ENCODE results near the gene UGP2.
"Not testable (repeated sequence)": the region's sequence is repeated elsewhere in the genome, so short reads cannot be mapped to it uniquely, and the experiment has no call there.

Gene UGP2

DNA sequence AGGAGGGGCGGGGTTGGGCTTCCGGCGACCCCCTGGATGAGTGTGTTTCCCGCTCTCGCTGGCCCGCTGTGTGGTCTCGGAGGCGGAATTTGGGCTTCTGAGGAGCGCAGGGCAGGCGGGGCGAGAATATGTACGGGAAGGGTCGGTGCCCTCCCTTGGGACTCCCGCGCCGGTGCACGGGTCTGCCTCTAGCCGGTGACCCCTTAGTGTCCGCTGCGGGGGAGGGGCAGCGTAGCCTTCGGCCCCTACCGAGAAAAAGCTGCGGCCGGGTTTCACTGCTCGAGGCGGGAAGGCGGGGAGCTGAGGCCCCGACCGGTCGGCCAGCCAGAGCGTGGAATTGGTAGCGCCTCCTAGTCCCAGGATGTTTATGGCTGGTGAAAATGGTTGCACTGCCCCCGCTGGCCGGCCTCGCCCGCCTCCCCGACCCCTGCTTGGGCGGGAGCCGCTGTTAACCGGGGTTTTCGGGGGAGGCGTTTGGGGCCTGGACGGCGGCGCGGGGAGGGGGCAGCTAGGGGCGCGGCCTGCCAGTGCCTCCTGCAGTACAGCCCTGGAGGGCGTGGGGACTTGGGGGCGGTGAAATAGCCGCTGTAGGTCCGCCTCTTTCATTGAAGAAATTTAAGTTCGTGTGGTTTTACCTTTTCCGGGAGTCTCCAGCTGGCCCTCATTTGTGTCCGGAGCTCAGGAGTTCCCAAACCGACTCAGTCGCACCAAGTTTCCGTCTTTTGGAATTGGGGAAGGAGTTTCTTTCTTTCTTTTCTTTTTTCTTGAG is at the start of gene UGP2:
UGP2 (plus strand) TSS at position 643 of the 769 bp plus-strand sequence. CDS start 290 bp downstream, outside the sequence.
- DNase-seq = peak; percentile 54 to 95 (median 72)
- intact Hi-C loops (cut with DNase I) = loop anchor here (5.0 kb wide), 2 partner anchors 176 to 254 kb away; partner anchors contain the start of genes MDH1, VPS54 and WDPCP

DNA sequence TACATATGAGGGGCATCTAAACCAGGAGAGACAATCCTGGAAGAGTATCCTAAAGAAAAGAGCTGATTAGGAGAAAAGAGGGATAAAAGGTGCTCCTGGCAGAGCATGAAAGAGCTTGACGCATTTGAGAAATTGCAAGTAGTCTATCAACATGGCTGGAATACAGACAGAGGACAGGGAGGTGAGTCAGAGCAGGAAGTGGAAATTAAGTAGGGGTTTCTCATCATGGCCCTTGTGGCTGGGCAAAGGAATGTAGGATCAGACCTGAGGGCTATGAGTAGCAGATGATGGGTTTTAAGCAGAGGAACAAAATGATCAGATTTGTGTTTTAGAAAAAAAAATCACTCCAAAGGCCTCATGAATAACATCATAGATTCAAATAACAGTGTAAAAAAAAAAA is 49.2 kb upstream of the UGP2 start:
- DNase-seq = no peak
- intact Hi-C loops (cut with DNase I) = no loop called here

DNA sequence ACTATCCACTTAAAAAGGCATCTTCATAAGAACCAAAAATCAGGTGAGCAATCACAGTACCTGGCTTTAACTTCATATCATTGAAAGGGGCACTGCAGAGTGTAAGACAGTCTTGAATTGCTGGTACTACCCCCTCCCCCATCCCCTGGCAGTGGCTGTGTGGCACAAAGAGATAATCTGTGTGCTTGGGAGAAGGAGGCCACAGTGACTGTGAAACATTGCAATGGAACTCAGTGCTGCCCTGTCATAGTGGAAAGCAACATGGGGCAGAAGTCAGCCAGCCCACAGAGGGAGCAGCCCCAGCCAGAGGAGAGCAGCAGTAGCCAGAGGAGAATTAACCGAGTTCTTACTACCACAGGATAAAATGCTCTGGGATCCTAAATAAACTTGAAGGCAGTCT is 45.3 kb upstream of the UGP2 start:
- intact Hi-C loops (cut with DNase I) = no loop called here
- no peak for DNase-seq

DNA sequence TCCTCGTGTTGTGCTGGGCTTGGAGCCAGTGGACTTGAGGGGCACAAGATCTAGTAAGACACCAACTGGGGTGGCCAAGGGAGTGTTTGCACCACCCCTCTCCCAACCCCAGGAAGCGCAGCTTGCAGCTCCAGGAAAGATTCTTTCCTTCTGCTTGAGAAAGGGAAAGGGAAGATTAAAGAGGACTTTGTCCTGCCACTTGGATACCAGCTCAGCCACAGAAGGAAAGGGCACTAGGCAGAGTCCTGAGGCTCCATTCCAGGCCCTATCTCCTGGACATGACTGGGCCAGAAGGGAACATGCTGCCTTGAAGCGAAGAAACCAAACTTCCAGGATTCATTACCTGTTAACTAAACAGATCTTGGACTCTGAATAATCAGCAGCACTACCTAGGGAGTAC is 44.9 kb upstream of the UGP2 start:
- intact Hi-C loops (cut with DNase I) = no loop called here
- DNase-seq = peak in 1 of 10 donors; percentile 75

DNA sequence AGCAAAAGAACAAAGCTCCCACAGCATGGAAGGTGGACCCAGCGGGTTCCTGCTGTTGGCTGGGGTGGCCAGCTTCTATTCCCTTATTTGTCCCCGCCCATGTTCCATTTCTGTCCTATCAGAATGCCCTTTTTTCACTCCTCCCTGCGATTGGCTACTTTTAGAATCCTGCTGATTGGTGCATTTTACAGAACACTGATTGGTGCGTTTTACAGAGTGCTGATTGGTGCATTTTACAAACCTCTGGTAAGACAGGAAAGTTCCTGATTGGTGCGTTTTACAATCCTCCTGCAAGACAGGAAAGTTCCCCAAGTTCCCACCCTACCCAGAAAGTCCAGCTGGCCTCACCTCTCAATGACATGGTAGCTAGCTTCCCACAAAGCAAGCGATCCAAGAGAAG is 40.2 kb upstream of the UGP2 start:
- intact Hi-C loops (cut with DNase I) = no loop called here
- no peak for DNase-seq

DNA sequence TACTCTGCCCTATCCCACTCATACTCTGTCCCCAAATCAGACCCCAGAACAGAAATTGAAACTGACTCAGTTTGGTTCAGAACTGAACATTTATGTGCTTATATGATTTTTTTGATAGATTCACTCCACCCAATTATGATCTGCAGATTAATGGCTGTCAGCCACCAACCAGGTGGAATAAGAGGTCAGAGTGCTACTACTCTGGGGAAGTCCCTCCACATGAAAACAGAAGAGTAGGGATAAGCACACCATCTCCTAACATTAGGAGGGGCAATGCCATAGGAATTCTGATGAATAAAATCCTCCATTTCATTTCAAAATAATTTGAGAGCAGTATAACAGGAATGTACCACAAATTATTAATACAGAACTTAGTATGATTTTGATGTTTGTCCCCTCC is 36.3 kb upstream of the UGP2 start:
- intact Hi-C loops (cut with DNase I) = no loop called here
- DNase-seq = no peak

DNA sequence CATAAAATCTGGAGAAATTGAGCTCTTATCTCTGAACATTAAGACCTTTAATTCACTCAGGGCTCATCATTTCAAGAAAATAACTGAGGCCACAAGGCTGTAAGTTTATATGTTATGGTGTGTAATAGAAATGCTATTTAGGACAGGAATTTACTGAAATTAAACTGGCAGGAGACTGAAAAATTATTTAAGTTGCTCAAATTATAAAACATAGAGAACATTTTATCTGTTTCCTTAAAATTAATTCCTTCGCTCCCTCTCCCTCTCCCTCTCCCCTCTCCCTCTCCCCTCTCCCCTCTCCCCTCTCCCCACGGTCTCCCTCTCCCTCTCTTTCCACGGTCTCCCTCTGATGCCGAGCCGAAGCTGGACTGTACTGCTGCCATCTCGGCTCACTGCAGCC is 33.7 kb upstream of the UGP2 start:
- intact Hi-C loops (cut with DNase I) = not testable (repeated sequence)

DNA sequence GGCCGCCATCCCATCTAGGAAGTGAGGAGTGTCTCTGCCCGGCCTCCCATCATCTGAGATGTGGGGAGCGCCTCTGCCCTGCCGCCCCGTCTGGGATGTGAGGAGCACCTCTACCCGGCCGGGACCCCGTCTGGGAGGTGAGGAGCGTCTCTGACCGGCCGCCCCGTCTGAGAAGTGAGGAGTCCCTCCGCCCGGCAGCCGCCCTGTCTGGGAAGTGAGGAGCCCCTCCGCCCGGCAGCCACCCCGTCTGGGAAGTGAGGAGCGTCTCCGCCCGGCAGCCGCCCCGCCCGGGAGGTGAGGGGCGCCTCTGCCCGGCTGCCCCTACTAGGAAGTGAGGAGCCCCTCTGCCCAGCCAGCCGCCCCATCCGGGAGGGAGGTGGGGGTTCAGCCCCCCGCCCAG is 32.8 kb upstream of the UGP2 start:
- intact Hi-C loops (cut with DNase I) = not testable (repeated sequence)
- DNase-seq = peak in 1 of 10 donors; percentile 89

More for the DNA sequence above, 33.7 kb upstream of the UGP2 start:
- DNase-seq = not testable (repeated sequence)

DNA sequence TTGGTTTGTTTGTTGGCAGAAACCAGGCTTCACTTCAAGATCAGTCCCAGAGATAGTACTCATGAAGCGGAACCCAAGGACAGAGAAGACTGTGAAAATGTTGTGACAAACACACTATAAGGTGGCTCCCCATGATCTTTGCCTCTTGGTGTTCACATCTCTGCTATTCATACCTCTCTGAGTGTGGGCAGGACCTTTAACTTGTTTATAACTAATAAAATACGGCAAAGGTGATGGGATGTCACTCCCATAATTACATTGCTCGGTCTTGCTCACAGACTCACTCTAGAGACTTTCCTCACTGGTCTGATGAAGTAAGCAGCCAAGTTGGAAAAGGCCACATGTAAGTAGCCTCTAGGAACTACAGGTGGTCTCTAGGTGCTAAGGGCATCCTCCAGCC is 30.6 kb upstream of the UGP2 start:
- intact Hi-C loops (cut with DNase I) = no loop called here
- DNase-seq = no peak

DNA sequence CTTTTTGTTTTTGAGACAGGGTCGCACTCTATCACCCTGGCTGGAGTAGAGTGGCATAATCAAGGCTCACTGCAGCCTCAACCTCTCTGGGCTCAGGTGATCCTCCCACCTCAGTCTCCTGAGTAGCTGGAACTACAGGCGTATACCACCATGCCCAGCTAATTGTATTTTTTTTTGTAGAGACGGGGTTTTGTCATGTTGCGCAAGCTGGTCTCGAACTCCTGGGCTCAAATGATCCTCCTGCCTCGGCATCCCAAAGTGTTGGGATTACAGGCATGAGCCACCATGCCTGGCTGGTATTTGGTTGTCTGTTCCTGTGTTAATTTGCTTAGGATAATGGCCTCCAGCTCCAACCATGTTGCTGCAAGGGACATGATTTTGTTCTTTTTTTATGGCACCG is 29.8 kb upstream of the UGP2 start:
- intact Hi-C loops (cut with DNase I); DNase-seq: not testable (repeated sequence)

DNA sequence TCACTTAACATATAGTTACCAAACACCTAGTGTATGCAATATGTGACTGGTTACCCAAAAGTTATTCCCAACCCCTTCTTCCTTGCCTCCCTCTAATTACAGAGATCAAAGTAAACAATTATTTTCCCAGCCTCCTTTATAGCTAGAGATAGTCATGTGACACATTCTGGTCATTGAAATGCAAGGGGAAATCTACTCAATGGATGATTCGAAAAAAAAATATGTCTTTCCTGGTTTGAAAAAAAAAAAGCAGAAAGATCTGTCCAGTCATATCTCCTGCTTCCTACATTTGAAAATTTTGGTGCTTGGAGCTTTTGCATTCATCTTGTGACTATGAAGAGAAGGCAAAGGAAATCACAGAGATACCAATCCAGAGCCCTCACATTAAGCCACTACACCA is 27.6 kb upstream of the UGP2 start:
- intact Hi-C loops (cut with DNase I) = no loop called here
- no peak for DNase-seq

DNA sequence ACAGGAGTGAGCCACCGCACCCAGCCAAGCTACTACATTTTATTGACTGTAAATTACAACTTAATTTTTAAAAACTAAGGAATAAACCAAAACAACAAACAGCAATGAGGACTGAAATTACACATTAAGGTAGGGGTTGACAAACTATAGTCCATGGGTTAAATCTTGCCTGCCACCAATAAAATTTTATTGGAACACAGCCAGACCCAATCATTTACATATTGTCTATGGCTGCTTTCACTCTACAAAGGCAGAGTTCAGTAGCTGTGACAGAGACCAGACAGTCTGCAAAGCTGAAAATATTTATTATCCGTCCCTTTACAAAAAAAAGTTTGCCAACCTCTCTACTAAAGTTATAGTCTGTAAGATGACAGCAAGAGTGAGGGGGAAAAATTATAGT is 24.3 kb upstream of the UGP2 start:
- no peak for DNase-seq
- intact Hi-C loops (cut with DNase I) = no loop called here

DNA sequence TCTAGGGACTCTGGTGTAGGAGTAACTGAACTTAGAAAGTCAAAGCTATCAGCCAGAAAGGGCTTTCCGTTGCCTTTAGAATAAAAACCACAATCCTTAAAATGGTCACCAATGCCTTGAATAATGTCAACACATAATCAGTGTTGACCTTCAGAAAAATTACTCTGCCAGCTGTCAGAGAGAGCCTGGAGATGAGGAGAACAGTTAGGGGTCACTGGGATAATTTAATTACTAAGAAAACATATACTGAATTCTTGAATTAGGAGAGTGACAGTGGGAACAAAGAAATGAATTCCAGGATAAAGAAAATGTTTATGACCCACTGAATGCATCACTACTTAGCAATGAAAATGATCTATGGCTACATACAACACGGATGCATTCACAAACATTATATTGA is 23.4 kb upstream of the UGP2 start:
- intact Hi-C loops (cut with DNase I) = no loop called here
- DNase-seq = no peak

DNA sequence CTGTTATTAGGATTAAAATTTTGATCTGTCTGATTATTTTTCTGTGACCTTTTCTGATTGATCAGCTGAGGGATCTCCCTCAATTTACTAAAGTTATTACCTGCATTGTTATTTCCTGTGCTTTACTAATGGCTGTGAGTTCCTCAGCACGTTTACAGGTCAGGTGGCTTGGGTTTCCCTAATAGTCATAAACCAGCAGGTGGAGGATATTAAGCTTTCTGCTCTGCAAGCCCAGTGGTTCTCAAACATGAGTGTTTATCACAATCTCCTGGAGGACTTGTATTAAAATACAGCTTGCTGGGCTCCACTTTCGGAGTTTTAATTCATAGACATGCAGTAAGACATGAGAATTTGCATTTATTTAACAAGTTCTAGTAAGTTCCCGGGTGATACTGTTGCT is 22.4 kb upstream of the UGP2 start:
- no peak for DNase-seq
- intact Hi-C loops (cut with DNase I) = no loop called here

DNA sequence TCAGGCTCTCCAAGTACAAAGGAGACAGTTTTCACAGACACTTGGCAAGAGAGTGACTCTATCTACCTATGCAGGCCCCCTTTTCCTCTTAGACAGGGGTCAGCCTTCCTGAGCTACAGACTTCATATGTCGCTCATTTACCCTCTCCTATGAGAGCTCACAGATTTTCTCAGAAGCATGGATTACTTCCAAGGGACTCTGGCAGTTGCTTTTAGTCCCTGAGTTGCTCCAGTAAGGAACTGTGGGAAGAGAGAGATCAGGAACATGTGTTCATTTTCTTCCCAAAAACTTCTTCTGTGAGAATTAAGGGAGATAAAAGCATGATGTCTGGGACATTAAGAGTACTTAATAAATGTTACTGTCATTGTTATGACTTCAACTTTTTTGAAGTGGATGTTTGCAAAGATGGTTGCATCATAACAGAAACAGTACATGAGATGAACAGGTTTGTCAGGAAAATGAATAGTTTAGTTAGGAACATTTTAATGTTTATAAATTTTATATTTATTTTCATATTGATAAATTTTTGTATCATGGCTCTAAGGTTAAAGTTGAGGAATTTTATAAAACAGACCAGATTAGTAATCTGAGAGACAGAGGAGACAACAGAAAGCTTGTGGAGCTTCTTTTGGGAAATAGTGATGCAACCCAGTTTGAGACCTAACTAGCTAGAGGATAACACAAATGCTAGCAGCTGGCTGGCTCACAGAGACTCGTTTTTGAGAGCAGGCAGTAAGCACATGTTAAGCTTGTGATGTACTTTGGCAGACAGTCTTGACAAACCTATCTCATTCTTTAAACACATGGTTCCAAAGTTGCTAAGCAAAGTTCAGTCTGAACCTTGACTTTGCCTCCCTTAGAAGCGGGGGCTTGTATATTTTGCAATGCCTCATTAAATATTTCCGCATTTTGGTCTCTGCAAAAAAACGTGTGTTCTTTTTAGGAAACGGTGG is 21.7 kb upstream of the UGP2 start:
- peak in 1 of 10 donors; percentile 68 for DNase-seq
- intact Hi-C loops (cut with DNase I) = no loop called here

DNA sequence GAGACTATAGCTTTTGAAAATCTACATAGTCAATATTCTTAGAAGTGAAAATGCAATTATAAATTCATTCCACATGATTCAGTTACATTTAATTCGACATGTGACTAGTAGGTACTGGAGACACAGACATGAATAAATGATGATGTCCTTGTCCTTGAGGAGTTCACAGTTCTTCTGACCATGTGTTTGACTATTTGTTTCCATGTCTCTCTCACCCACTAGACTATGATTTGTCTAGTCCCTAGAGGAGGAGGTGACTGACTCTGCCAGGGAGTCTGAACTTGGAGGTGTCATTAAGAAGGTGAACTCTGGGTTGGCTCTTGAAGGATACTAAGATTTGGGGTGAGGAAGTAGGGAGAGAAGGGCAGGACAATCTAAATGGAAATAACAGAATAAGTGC is 20.7 kb upstream of the UGP2 start:
- intact Hi-C loops (cut with DNase I) = no loop called here
- no peak for DNase-seq

DNA sequence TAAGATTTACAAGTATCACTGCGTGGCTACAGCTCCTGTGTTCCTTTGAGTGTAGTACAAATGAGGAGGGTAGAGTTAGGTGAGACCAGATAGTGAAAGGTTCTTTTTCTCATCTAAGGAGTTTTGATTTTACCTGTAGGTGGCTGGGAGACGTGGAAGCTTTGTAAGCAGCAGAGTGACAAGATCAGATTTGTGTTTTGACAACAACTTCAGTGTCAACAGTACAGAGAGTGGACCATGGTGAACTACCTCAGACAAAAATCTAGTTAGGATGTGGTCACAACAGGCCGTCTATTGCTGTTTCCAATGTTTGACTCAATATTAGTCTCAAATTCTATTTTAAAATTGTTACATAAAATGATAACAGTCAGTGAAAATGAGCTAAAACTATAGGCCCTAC is 20.3 kb upstream of the UGP2 start:
- intact Hi-C loops (cut with DNase I) = no loop called here
- no peak for DNase-seq

DNA sequence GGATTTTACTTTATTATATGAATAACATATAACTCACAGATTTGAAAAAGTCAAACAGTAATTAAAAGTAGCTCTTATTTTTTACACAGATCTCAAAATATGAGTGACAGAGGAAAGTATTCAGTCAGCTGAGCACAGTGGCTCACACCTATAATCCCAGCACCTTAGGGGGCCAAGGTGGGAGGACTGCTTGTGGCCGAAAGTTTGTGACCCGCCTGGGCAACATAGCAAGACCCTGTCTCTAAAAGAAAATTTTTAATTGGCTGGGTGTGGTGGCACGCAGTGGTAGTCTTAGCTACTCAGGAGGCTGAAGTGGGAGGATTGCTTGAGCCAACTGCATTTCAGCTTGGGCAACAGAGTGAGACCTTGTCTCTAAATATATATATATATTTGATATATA is 19.2 kb upstream of the UGP2 start:
- DNase-seq = no peak

DNA sequence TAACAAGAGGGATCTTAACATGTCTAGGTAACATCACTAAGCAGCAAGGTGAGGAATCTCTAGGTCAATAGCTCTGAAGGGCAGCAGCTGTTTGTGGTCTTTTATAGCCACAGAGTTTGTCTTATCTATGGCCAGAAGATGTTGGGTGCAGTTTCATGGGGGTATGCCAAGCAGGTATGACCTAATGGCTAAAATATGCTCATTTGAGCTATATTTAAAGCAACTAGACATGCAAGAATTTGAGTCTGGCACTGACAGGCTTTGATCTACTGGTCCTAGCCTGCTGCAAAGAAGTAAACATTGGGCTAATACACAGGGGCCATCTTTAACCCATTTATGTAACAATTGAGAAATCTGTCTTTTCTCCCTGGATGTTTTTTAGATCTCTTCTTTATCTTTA is 13.9 kb upstream of the UGP2 start:
- intact Hi-C loops (cut with DNase I) = no loop called here
- DNase-seq = no peak

More for the DNA sequence above, 19.2 kb upstream of the UGP2 start:
- intact Hi-C loops (cut with DNase I) = no loop called here

DNA sequence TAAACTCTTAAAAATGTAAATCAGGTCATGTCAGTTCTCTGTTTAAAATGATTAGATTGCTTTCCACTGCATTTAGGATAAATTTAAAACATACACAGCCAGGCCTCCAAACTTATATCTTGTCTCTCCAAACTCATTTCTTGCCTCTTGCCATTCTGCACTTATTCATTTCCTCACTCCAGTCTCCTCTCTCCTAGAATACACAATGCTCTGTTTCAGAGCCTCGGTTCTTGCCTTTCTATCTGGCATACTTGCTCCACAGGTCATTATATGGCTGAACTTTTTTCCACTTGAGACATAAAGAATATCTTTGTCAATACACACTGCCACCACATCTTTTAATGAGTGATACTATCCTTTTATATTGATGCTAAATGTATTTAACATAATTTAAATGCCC is 10.5 kb upstream of the UGP2 start:
- intact Hi-C loops (cut with DNase I) = no loop called here
- DNase-seq = no peak

DNA sequence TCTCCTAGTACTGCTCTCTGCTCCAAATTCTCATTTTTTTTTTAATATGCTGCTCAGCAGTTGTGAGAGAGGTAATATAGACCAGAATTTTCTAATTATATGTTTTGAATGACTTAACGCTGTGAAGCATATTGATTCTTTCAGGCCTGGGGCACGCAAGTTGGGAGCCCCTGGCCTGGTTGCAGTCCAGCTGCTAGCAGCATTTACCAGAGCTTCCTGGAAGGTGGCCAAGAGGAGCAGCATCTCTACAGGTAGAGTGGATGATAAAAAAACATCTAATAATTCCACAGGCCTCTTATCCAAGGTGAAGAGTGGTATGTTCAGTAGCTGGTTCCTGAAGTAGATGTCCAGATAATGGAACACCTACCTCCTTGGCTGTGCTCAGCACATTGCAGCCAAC is 7.3 kb upstream of the UGP2 start:
- no peak for DNase-seq
- intact Hi-C loops (cut with DNase I) = no loop called here

Data from posterior cingulate gyrus (tissue), 11 donors.